ENCODE measurements around the gene ZNF653. TPM values are rescaled to one million over a fixed set of nuclear protein-coding genes. Genes with fewer than 3 reads are reported as not detected.
"Not testable (repeated sequence)": the region's sequence is repeated elsewhere in the genome, so short reads cannot be mapped to it uniquely, and the experiment has no call there.

The ZNF653 gene
- total and polyA plus RNA-seq, 7 donors, result 4.0 to 11.5 (median 6.2) TPM

GRCh38 chr19:11461453-11461852 lies 44.2 kb downstream of the ZNF653 start:
- 47 to 65% (median 56%) methylated on average over 2 of the region's 2 CpGs for WGBS, 3 donors
- ATAC-seq (no peak), DNase-seq (no peak)
- no peak for TF ChIP-seq CTCF (IDR thresholded peaks at IDR 0.05)
- intact Hi-C loops (cut with DNase I), result no loop called here
- Histone ChIP-seq H3K27me3 (ENCODE audit: insufficient read depth in 3 of 3, low read length in 2 of 3) (peaks cover 0 to 19% (median 7%) of the 10 kb centered on the region in 3 donors), H3K4me1 (no peaks in the 10 kb centered on the region), H3K36me3 (ENCODE audit: insufficient read depth in 1 of 2, low read depth in 1 of 2) (no peaks in the 10 kb centered on the region), H3K4me3 (no peak overlapping the region), H3K9me3 (no peaks in the 10 kb centered on the region), H3K27ac (no peak overlapping the region)

DNA sequence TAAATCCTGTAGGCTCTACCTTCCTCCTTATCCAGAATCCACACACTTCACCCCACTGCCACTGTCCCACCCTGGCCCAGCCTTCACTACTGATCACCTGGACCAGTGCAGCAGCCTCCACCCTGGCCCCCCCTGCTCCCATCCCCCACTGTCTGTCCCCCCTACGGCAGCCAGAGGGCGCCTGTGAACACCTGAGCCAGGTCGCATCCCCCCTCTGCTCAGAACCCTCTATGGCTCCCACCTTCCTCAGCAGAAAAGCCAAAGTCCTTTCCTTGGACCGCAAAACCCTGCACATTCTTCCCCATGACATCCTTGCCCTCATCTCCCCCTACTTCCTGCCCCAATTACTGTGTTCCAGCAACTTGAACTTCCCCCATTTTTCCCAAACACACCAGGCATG lies 45.4 kb downstream of the ZNF653 start:
- Histone ChIP-seq H3K4me1 (no peaks in the 10 kb centered on the region), H3K4me3 (no peak overlapping the region), H3K36me3 (ENCODE audit: insufficient read depth in 1 of 2, low read depth in 1 of 2) (no peaks in the 10 kb centered on the region), H3K27ac (no peak overlapping the region), H3K9me3 (no peaks in the 10 kb centered on the region), H3K27me3 (ENCODE audit: insufficient read depth in 3 of 3, low read length in 2 of 3) (peaks cover 0 to 20% (median 7%) of the 10 kb centered on the region in 3 donors)
- ATAC-seq, result no peak
- no peak for TF ChIP-seq CTCF (IDR thresholded peaks at IDR 0.05)
- 50 to 57% (median 56%) methylated on average over 3 to 4 of the region's 4 CpGs for WGBS, 3 donors
- no peak for DNase-seq
- intact Hi-C loops (cut with DNase I), result no loop called here

DNA sequence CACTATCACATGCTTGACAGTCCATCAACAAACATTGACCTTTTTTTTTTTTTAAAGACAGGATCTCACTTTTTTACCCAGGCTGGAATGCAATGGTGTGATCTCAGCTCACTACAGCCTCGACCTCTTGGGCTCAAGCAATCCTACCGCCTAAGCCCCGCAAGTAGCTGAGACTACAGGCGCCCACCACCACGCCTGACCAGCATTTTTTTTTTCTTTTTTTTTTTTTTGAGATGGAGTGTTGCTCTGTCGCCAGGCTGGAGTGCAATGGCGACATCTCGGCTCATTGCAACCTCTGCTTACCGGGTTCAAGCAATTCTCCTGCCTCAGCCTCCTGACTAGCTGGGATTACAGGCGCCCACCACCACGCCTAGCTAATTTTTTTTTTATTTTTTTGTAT lies 46.7 kb downstream of the ZNF653 start:
- H3K4me3 ChIP-seq; H3K36me3 ChIP-seq (ENCODE audit: insufficient read depth in 1 of 2, low read depth in 1 of 2); DNase-seq; ATAC-seq; intact Hi-C loops (cut with DNase I); H3K9me3 ChIP-seq; H3K27ac ChIP-seq; H3K4me1 ChIP-seq: not testable (repeated sequence)
- WGBS, 3 donors, result 73 to 77% (median 77%) methylated on average over 11 of the region's 11 CpGs
- peaks cover 0 to 28% (median 7%) of the 10 kb centered on the region in 3 donors for H3K27me3 ChIP-seq (ENCODE audit: insufficient read depth in 3 of 3, low read length in 2 of 3)

GRCh38 chr19:11458236-11458900 lies 47.3 kb downstream of the ZNF653 start:
- Histone ChIP-seq H3K9me3 (no peaks in the 10 kb centered on the region), H3K36me3 (ENCODE audit: insufficient read depth in 1 of 2, low read depth in 1 of 2) (no peaks in the 10 kb centered on the region), H3K4me1 (no peaks in the 10 kb centered on the region), H3K27me3 (ENCODE audit: insufficient read depth in 3 of 3, low read length in 2 of 3) (peaks cover 0 to 28% (median 8%) of the 10 kb centered on the region in 3 donors), H3K27ac (no peak overlapping the region), H3K4me3 (no peak overlapping the region)
- intact Hi-C loops (cut with DNase I), result no loop called here
- ATAC-seq, result no peak
- WGBS, 3 donors, result 81% methylated on average over 19 of the region's 19 CpGs
- no peak for TF ChIP-seq CTCF (IDR thresholded peaks at IDR 0.05)
- DNase-seq, result no peak

DNA sequence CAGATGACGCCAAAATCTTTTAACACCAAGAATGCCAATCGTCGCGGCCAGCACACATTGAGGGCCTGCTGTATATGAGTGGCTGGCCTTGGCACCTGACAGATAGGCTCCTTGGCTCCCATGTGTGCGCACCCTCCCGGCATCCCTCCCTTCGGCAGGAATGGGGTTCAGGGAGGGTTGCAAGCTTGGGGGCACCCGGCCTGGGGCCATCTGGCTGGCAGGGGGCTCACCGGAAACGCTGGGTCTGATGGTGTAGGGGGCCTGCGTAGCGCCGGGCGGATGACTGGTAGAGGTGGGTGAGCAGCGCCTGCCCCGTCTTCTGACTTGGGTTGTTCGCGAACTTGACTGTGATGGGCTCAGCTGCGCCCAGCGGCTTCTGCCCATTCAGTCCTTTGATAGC lies 47.8 kb downstream of the ZNF653 start:
- 82 to 85% (median 83%) methylated on average over 20 of the region's 20 CpGs for WGBS, 3 donors

More for the DNA sequence above, 47.8 kb downstream of the ZNF653 start:
- no peak overlapping the region for H3K27ac ChIP-seq
- intact Hi-C loops (cut with DNase I), result no loop called here
- no peak for TF ChIP-seq CTCF (IDR thresholded peaks at IDR 0.05)
- peaks cover 0 to 33% (median 13%) of the 10 kb centered on the region in 3 donors for H3K27me3 ChIP-seq (ENCODE audit: insufficient read depth in 3 of 3, low read length in 2 of 3)
- H3K4me1 ChIP-seq, result no peaks in the 10 kb centered on the region
- no peak for DNase-seq
- no peak for ATAC-seq
- H3K36me3 ChIP-seq (ENCODE audit: insufficient read depth in 1 of 2, low read depth in 1 of 2), result no peaks in the 10 kb centered on the region
- no peaks in the 10 kb centered on the region for H3K9me3 ChIP-seq
- H3K4me3 ChIP-seq, result no peak overlapping the region
